Naive thymus-derived CD4-positive, alpha-beta T cell (primary cell): Measurements from ENCODE around the gene SPATA33. TPM values are rescaled to one million over a fixed set of nuclear protein-coding genes. Genes with fewer than 3 reads are reported as not detected.

Experiments used
- ATAC-seq: fragments of 150-1000 bp; cut with Tn5 transposase; 2 replicates; pipeline ENCODE4 v1.10.0; 2021; ENCODE audit warnings: mild to moderate bottlenecking, moderate library complexity
- CTCF ChIA-PET: fragments of 350-600 bp; sonication (Branson Sonifier 250); formaldehyde crosslinking; loops from one replicate; lab custom pipeline; 2021; ENCODE audit warnings: antibody characterized with exemption; lab: Charles Lee
- POLR2A ChIA-PET: fragments of 350-600 bp; sonication (Branson Sonifier 250); formaldehyde crosslinking; loops from one replicate; lab custom pipeline; 2021; ENCODE audit warnings: antibody characterized with exemption, inconsistent platforms; lab: Charles Lee
- DNase-seq, 9 donors: peaks; one replicate each; pipeline versions ENCODE4 v3.0.0 to v3.0.0-alpha.2; 2020 to 2022; ENCODE audit warnings: mixed read lengths in 1 of 9
- H3K27ac ChIP-seq: one replicate; pipeline ENCODE4 v1.7.0; 2013; ENCODE audit warnings: mild to moderate bottlenecking, low read depth, low read length, moderate library complexity
- H3K27me3 ChIP-seq, 2 donors: one replicate each; pipeline ENCODE4 v1.7.0; 2013; ENCODE audit warnings: low read length in 2 of 2, mild to moderate bottlenecking in 2 of 2, moderate library complexity in 2 of 2; ENCODE audit not compliant: control insufficient read depth in 2 of 2, insufficient read depth in 2 of 2
- H3K36me3 ChIP-seq, 3 experiments: 1 replicate in 2 of 3; 2 replicates in 1 of 3; pipeline ENCODE4 v1.7.0; 2013; ENCODE audit warnings: low read length in 3 of 3, mild to moderate bottlenecking in 3 of 3, moderate library complexity in 1 of 3; ENCODE audit not compliant: insufficient read depth in 3 of 3, control insufficient read depth in 2 of 3
- H3K4me1 ChIP-seq, 2 donors: one replicate each; pipeline ENCODE4 v1.7.0; 2013; ENCODE audit warnings: low read length in 2 of 2, mild to moderate bottlenecking in 2 of 2, moderate library complexity in 1 of 2; ENCODE audit not compliant: control insufficient read depth in 2 of 2, insufficient read depth in 2 of 2
- H3K4me3 ChIP-seq: 2 replicates; pipeline ENCODE4 v1.7.0; 2013; ENCODE audit warnings: mild to moderate bottlenecking, low read length
- H3K9me3 ChIP-seq, 3 experiments: 1 replicate in 2 of 3; 2 replicates in 1 of 3; pipeline ENCODE4 v1.7.0; 2013; ENCODE audit warnings: low read length in 3 of 3; ENCODE audit not compliant: control insufficient read depth in 2 of 3
- H3K27ac Mint-ChIP-seq, 9 donors: one replicate each; pipeline ENCODE4 v1.8.0; 2020 to 2022; ENCODE audit warnings: mixed read lengths in 9 of 9, mild to moderate bottlenecking in 8 of 9, moderate library complexity in 5 of 9, inconsistent platforms in 2 of 9
- H3K27me3 Mint-ChIP-seq, 5 donors: one replicate each; pipeline ENCODE4 v1.8.0; 2021 to 2022; ENCODE audit warnings: mixed read lengths in 5 of 5, mild to moderate bottlenecking in 1 of 5
- H3K36me3 Mint-ChIP-seq, 5 donors: one replicate each; pipeline ENCODE4 v1.8.0; 2020 to 2022; ENCODE audit warnings: mixed read lengths in 5 of 5, mild to moderate bottlenecking in 3 of 5, inconsistent platforms in 1 of 5
- H3K4me1 Mint-ChIP-seq, 7 donors: one replicate each; pipeline ENCODE4 v1.8.0; 2020 to 2022; ENCODE audit warnings: mixed read lengths in 7 of 7, mild to moderate bottlenecking in 3 of 7, inconsistent platforms in 1 of 7
- H3K4me3 Mint-ChIP-seq, 10 donors: one replicate each; pipeline ENCODE4 v1.8.0; 2020 to 2022; ENCODE audit warnings: mild to moderate bottlenecking in 10 of 10, mixed read lengths in 10 of 10, moderate library complexity in 6 of 10, inconsistent platforms in 2 of 10
- H3K9me3 Mint-ChIP-seq, 11 donors: one replicate each; pipeline ENCODE4 v1.8.0; 2020 to 2022; ENCODE audit warnings: mixed read lengths in 11 of 11, mild to moderate bottlenecking in 4 of 11, inconsistent platforms in 1 of 11, moderate library complexity in 1 of 11
- intact Hi-C, 2 donors: fragments of 100-400 bp; cut with micrococcal nuclease; formaldehyde crosslinking; loops; one replicate each; pipeline ENCODE4 v1.15.1; 2023
- polyA plus RNA-seq, 2 donors: library from polyadenylated mRNA; unstranded; fragments of 300-500 nt; fragmentation: Illumina TruSeq; gene quantifications; one replicate each; pipeline ENCODE4 v1.2.3, GENCODE V29; 2021
- total RNA-seq, 6 experiments: library from RNA in 5 of 6; stranded (reverse) in 5 of 6; gene quantifications; 1 replicate in 5 of 6; 2 replicates in 1 of 6; pipeline ENCODE4 v1.2.3 and lab custom pipeline; 2021 to 2026

The SPATA33 gene
- total and polyA plus RNA-seq, 7 experiments from 2014 or later, result 2.4 to 17.0 (median 6.6) TPM

DNA sequence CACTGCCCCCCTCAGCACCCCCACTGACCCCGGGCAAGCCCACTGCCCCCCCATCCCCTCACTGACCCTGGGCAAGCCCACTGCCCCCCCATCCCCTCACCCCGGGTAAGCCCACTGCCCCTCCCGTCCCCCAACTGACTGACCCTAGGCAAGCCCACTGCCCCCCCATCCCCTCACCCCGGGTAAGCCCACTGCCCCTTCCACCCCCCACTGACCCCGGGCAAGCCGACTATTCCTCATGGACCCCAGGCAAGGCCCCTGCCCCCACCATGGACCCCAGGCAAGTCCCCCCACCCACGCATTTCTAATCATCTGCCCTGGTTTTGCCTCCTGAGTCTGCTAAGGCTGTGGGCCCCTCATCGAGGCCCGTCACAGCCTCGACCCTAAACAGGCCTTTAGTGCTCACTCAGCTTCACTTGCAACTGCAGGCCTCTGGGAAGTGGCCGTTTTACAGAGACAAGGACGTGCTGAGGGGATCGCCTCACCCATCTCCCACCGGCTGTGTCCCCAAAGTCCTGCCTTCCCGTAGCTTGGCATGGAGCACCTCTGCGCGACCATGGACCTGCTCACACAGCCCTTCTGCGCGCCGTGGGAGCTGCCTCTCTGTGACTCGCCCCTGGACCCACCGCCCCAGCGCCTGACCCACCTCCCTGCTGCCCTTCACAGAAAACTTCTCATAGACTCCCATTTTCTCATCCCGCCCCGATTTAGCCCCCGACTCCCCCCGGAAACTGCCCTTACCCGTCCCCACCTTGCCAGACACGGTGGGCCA, 59.5 kb downstream of the SPATA33 start:
- H3K4me3 Mint-ChIP-seq, result no peak overlapping the region
- POLR2A ChIA-PET, result interaction anchor here (0.7 to 4.3 kb wide), 6 partner anchors 8 to 1251 kb away, joined by 3 to 17 read pairs (median 3); no protein-coding TSS in a partner anchor
- no peak for ATAC-seq
- no peak for DNase-seq
- peak overlapping the region in 1 of 9 donors; percentile 25 for H3K27ac Mint-ChIP-seq
- H3K4me1 Mint-ChIP-seq, result peaks cover 0 to 19% (median 12%) of the 10 kb centered on the region in 7 donors
- peaks cover 0 to 6% (median 0%) of the 10 kb centered on the region in 5 donors for H3K36me3 Mint-ChIP-seq
- Histone ChIP-seq H3K4me1 (peaks cover 8 to 12% of the 10 kb centered on the region in 2 donors), H3K36me3 (peaks cover 0 to 4% (median 0%) of the 10 kb centered on the region in 3 experiments), H3K9me3 (no peaks in the 10 kb centered on the region), H3K27me3 (no peaks in the 10 kb centered on the region), H3K4me3 (no peak overlapping the region), H3K27ac (no peak overlapping the region)
- H3K9me3 Mint-ChIP-seq, result no peaks in the 10 kb centered on the region
- intact Hi-C loops, result no loop called here
- no peaks in the 10 kb centered on the region for H3K27me3 Mint-ChIP-seq
- CTCF ChIA-PET, result interaction anchor here (0.8 to 2.3 kb wide), 5 partner anchors 10 to 30 kb away, joined by 3 to 12 read pairs (median 4); no protein-coding TSS in a partner anchor

GRCh38 chr16:89717688-89718505, 60.3 kb downstream of the SPATA33 start:
- intact Hi-C loops, result no loop called here
- POLR2A ChIA-PET, result interaction anchor here (0.6 to 4.3 kb wide), 7 partner anchors 9 to 1252 kb away, joined by 3 to 17 read pairs (median 3); no protein-coding TSS in a partner anchor
- H3K27me3 ChIP-seq, result no peaks in the 10 kb centered on the region
- Mint-ChIP-seq H3K9me3 (no peaks in the 10 kb centered on the region), H3K4me3 (peak overlapping the region in 1 of 10 donors; percentile 10), H3K36me3 (peaks cover 2 to 11% (median 5%) of the 10 kb centered on the region in 5 donors), H3K27me3 (no peaks in the 10 kb centered on the region), H3K27ac (peak overlapping the region in 1 of 9 donors; percentile 46), H3K4me1 (peaks cover 3 to 21% (median 15%) of the 10 kb centered on the region in 7 donors)
- no peak for DNase-seq
- H3K27ac ChIP-seq, result no peak overlapping the region
- CTCF ChIA-PET, result interaction anchor here (0.6 to 1.8 kb wide), 5 partner anchors 10 to 68 kb away, joined by 3 to 7 read pairs (median 3); no protein-coding TSS in a partner anchor
- H3K36me3 ChIP-seq, result peaks cover 0 to 5% (median 0%) of the 10 kb centered on the region in 3 experiments
- H3K4me3 ChIP-seq, result no peak overlapping the region
- no peaks in the 10 kb centered on the region for H3K9me3 ChIP-seq
- ATAC-seq, result no peak
- H3K4me1 ChIP-seq, result peaks cover 6 to 8% of the 10 kb centered on the region in 2 donors

Other genes starting within 250 kb of the SPATA33 start
- gene ANKRD11, start 167.3 kb upstream of the SPATA33 start, total RNA-seq, result 100 to 1,000 TPM; 178 to 254 (median 240) TPM
- 10 to 100 TPM in 1 of 2 donors, 1 to 10 TPM in 1; 8.7 to 28.4 TPM for gene ANKRD11, start 167.3 kb upstream of the SPATA33 start, polyA plus RNA-seq
- 100 to 1,000 TPM; 129 to 181 (median 170) TPM for gene SPG7, start 149.4 kb upstream of the SPATA33 start, total RNA-seq
- 10 to 100 TPM; 48.6 to 56.6 TPM for gene SPG7, start 149.4 kb upstream of the SPATA33 start, polyA plus RNA-seq
- 1,000 to 10,000 TPM; 2,239 to 5,631 (median 5,332) TPM for gene RPL13, start 97.2 kb upstream of the SPATA33 start, total RNA-seq
- 1,000 to 10,000 TPM; 6,375 to 8,810 TPM for gene RPL13, start 97.2 kb upstream of the SPATA33 start, polyA plus RNA-seq
- gene CPNE7, start 82.1 kb upstream of the SPATA33 start, total RNA-seq, result 1 to 10 TPM in 1 of 5 experiments, under 1 TPM in 1, not detected in 3; 0.39 to 5.2 TPM
- gene CPNE7, start 82.1 kb upstream of the SPATA33 start, polyA plus RNA-seq, result not detected
- gene DPEP1, start 44.2 kb upstream of the SPATA33 start, total RNA-seq, result not detected
- gene DPEP1, start 44.2 kb upstream of the SPATA33 start, polyA plus RNA-seq, result not detected
- 10 to 100 TPM; 64.4 to 99.0 (median 65.9) TPM for gene CHMP1A, start 128 bp upstream of the SPATA33 start, total RNA-seq
- gene CHMP1A, start 128 bp upstream of the SPATA33 start, polyA plus RNA-seq, result 10 to 100 TPM; 54.7 to 61.6 TPM
- 100 to 1,000 TPM in 3 of 5 experiments, 10 to 100 TPM in 2; 91.5 to 150 (median 102) TPM for gene CDK10, start 28.9 kb downstream of the SPATA33 start, total RNA-seq
- gene CDK10, start 28.9 kb downstream of the SPATA33 start, polyA plus RNA-seq, result 10 to 100 TPM; 32.8 to 68.4 TPM
- gene SPATA2L, start 43.9 kb downstream of the SPATA33 start, total RNA-seq, result 10 to 100 TPM in 3 of 5 experiments, 1 to 10 TPM in 2; 8.4 to 32.2 (median 12.0) TPM
- 10 to 100 TPM in 1 of 2 donors, 1 to 10 TPM in 1; 7.0 to 12.4 TPM for gene SPATA2L, start 43.9 kb downstream of the SPATA33 start, polyA plus RNA-seq
- 10 to 100 TPM; 11.2 to 28.9 (median 13.3) TPM for gene VPS9D1, start 63.1 kb downstream of the SPATA33 start, total RNA-seq
- gene VPS9D1, start 63.1 kb downstream of the SPATA33 start, polyA plus RNA-seq, result 1 to 10 TPM in 1 of 2 donors, under 1 TPM in 1; 0.93 to 1.5 TPM
- 100 to 1,000 TPM in 4 of 5 experiments, 10 to 100 TPM in 1; 75.4 to 160 (median 137) TPM for gene ZNF276, start 63.7 kb downstream of the SPATA33 start, total RNA-seq
- 10 to 100 TPM; 17.0 to 65.1 TPM for gene ZNF276, start 63.7 kb downstream of the SPATA33 start, polyA plus RNA-seq
- gene FANCA, start 158.8 kb downstream of the SPATA33 start, total RNA-seq, result 100 to 1,000 TPM in 1 of 5 experiments, 10 to 100 TPM in 1, 1 to 10 TPM in 3; 3.5 to 111 (median 7.9) TPM
- gene FANCA, start 158.8 kb downstream of the SPATA33 start, polyA plus RNA-seq, result 1 to 10 TPM in 1 of 2 donors, under 1 TPM in 1; 0.59 to 3.4 TPM
- 1 to 10 TPM; 1.2 to 3.5 (median 3.0) TPM for gene SPIRE2, start 170.6 kb downstream of the SPATA33 start, total RNA-seq
- gene SPIRE2, start 170.6 kb downstream of the SPATA33 start, polyA plus RNA-seq, result under 1 TPM; 0.32 to 0.35 TPM
- 100 to 1,000 TPM; 200 to 392 (median 262) TPM for gene TCF25, start 215.8 kb downstream of the SPATA33 start, total RNA-seq
- 100 to 1,000 TPM in 1 of 2 donors, 10 to 100 TPM in 1; 68.1 to 122 TPM for gene TCF25, start 215.8 kb downstream of the SPATA33 start, polyA plus RNA-seq